ENCODE results near the gene PSTPIP2. TPM values are rescaled to one million over a fixed set of nuclear protein-coding genes. Genes with fewer than 3 reads are reported as not detected.

Gene PSTPIP2
- total and polyA plus RNA-seq, 9 of the 15 experiments (the other 6 are each of a cell fraction or from before 2014, with no cell fraction given): 14.0 to 45.7 (median 27.1) TPM

- TF ChIP-seq IRF9 (tag; IDR thresholded peaks at IDR 0.05) (no peak), CREB3 (tag; conservative IDR thresholded peaks at IDR 0.05; ENCODE audit: low read depth) (0 out of 2 replicates have a peak, but pooled peaks have one; percentile 34), SRSF3 (IDR thresholded peaks at IDR 0.05; ENCODE audit: insufficient read depth, low read length) (no peak), ARID3A (IDR thresholded peaks at IDR 0.05; ENCODE audit: borderline replicate concordance, low read depth, low read length) (no peak), CAMTA2 (CRISPR knock-in tag; conservative IDR thresholded peaks at IDR 0.05) (no peak), BCLAF1 (IDR thresholded peaks at IDR 0.05; ENCODE audit: borderline replicate concordance in 1 of 2, control insufficient read depth in 1 of 2, low read depth in 2 of 2, low read length in 1 of 2) (no peak), ZBTB8A (IDR thresholded peaks at IDR 0.05; ENCODE audit: partially characterized antibody) (no peak), RFX1 (IDR thresholded peaks at IDR 0.05) (no peak), SUPT5H (IDR thresholded peaks at IDR 0.05) (no peak), NFIC (IDR thresholded peaks at IDR 0.05) (peak; percentile 73), ZNF311 (CRISPR knock-in tag; IDR thresholded peaks at IDR 0.05) (no peak), KLF16 (IDR thresholded peaks at IDR 0.05) (peak; percentile 76), GATAD2B (IDR thresholded peaks at IDR 0.05; ENCODE audit: borderline replicate concordance) (no peak), DIDO1 (tag; IDR thresholded peaks at IDR 0.05; ENCODE audit: low read depth) (no peak), ZNF12 (CRISPR knock-in tag; IDR thresholded peaks at IDR 0.05) (no peak), NR2C2 (CRISPR knock-in tag; IDR thresholded peaks at IDR 0.05) (no peak), NR2C2 (tag; IDR thresholded peaks at IDR 0.05) (no peak; the same call in 1 of the 2 replicates), TFE3 (CRISPR knock-in tag; IDR thresholded peaks at IDR 0.05) (no peak), BHLHE40 (IDR thresholded peaks at IDR 0.05; ENCODE audit: low read length) (no peak)
These were observed 11.7 kb downstream of the PSTPIP2 start (continued) for GRCh38 chr18:46060359-46060841.
